ENCODE measurements around the gene PUS1.
"Not testable (repeated sequence)": the region's sequence is repeated elsewhere in the genome, so short reads cannot be mapped to it uniquely, and the experiment has no call there.

The PUS1 gene

DNA sequence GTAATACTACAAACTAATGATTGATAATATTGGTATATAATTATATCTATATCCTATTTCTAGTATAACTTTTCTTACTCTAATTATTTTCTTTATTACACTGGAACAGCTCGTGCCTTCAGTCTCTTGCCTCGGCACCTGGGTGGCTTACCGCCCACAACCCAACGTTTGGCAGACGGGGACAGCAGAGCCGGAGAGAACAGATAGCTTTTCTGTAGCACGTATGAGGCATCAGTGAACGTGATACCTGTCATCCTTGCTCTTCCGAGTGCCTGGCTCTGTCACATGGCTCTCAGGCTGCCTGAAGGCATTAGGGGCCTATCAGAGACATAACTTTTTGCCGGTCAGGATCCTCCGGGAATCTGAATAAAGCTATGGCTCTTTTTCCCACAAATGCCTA lies 5.5 kb downstream of the PUS1 start:
- no peak for DNase-seq (ENCODE audit: low read depth)

DNA sequence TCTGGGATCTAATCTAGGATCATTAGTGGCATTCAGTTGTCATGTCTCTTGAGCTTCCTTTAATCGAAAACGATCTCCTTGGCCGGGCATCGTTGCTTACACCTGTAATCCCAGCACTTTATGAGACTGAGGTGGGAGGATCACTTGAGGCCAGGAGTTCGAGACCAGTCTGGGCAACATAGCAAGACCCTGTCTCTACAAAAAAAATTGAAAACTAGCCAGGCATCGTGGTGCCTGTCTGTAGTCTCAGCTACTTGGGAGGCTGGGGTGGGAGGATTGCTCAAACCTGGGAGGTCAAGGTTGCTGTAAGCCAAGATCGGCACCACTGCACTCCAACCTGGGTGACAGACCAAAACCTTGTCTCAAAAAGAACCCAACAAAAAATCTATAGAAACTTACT lies 9.0 kb downstream of the PUS1 start:
- no peak for DNase-seq (ENCODE audit: low read depth)

DNA sequence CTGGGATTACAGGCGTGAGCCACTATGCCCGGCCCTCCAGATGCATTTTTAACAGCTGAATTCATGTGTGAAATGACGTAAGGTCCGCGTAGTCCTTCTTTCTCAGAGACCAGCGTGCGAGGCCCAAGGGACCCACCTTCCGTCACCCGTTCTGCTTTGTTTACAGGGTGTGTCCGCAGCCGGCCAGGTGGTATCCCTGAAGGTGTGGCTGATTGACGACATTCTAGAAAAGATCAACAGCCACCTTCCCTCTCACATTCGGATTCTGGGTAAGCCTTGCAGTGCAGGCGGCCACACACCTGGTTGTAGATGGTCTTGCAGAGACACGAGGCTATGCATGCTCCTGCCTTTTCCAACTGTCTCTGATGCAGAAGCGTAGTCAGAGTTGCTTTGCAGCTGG lies 9.9 kb downstream of the PUS1 start:
- DNase-seq (ENCODE audit: low read depth), result no peak

DNA sequence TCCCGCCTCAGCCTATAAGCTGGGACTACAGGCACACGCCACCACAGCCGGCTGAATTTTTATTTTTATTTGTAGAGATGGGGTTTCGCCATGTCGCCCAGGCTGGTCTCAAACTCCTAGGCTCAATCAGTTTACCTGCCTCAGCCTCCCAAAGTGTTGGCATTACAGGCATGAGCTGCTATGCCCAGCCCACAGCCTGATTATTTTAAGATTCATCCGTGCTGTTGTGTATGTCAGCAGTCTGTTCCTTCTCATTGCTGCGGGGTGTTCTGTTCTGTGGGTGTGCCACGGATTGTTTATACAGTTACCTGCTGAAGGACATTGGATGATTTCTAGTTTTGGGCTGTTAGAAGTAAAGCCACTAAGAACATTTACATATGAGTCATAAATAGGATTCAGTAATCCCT lies 11.1 kb downstream of the PUS1 start:
- no peak for DNase-seq (ENCODE audit: low read depth)

DNA sequence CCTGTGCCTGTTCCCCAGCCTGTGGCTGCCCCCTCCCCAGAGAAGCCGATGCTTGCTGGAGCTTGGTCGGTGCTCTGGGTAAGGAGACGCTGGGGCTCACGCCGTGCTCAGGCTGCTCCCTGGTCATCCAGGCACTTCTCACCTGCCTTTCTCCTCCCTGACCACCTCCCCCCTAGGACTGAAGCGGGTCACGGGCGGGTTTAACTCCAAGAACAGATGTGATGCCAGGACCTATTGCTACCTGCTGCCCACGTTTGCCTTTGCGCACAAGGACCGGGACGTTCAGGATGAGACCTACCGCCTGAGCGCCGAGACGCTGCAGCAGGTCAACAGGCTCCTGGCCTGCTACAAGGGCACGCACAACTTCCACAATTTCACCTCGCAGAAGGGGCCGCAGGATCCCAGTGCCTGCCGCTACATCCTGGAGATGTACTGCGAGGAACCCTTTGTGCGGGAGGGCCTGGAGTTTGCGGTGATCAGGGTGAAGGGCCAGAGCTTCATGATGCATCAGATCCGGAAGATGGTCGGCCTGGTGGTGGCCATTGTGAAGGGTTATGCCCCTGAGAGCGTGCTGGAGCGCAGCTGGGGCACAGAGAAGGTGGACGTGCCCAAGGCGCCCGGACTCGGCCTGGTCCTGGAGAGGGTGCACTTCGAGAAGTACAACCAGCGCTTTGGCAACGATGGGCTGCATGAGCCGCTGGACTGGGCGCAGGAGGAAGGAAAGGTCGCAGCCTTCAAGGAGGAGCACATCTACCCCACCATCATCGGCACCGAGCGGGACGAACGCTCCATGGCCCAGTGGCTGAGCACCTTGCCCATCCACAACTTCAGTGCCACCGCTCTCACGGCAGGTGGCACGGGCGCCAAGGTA lies 12.3 kb downstream of the PUS1 start:
- DNase-seq (ENCODE audit: low read depth), result no peak

DNA sequence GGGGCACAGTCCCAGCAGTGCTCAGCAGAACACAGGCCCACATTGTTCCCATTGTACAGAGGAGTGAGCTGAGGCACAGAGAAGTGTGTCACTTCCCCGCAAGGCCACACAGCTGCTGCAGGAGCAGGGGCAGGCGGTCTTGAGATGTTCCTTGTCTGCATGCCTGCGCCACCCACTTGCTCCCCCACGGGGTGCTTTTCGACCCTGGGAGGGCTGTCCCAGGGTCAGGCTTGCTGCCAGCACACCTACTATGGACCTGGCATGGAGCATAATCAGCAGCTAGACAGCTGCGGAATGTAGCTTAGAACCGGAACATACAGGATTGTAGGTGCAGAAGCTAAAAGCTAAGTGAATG lies 12.9 kb downstream of the PUS1 start:
- DNase-seq (ENCODE audit: low read depth), result no peak

DNA sequence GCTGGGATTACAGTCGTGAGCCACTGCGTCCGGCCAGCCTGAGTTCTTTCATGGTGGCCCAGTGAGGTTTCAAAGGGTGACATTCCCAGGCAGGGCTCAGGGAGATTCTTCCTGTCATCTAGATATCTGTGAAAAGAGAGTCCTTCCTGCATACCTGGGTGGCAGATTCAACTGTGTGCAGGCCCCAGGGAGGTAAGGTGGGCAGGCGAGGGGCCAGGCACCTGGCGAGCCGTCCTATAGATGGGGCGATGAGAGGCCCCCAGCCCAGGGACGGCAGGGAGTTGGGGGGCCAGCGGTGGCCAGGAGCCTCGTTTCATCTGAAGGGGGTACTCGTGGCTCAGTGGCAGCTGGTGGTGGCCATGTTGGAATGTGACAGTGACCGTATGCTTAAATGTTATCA lies 13.6 kb downstream of the PUS1 start:
- no peak for DNase-seq (ENCODE audit: low read depth)

DNA sequence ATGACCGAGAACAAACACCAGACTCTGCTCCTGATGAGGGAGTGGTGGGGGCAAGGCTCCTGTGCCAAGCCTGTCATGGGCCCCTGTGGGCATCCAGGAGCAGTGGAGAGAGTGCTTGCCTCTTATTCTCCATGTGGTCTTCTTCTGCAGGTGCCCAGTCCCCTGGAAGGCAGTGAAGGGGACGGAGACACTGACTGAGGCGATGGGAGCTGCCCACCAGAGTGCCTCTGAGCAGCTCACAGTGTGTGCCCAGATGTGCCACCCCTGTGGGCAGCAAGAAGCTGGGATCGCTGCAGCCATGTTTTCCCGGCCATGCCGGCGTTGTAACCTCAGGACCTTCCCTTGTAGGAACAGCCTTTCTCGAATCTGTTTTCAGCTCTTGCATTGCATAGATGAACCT lies 14.3 kb downstream of the PUS1 start:
- DNase-seq (ENCODE audit: low read depth), result no peak

DNA sequence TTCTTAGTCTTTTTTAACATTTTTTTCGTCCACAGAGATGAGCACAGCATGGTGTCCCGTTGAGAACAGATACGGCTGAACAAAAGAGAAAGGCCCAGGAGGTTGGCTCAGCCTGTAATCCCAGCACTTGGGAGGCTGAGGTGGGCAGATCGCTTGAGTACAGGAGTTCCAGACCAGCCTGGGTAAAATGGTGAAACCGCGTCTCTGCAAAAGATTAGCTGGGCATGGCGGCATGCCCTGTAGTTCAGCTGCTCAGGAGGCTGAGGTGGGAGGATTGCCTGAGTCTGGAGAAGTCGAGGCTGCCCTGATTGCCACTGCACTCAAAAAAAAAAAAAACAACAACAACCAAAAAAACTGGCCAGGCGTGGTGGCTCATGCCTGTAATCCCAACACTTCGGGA lies 14.8 kb downstream of the PUS1 start:
- no peak for DNase-seq (ENCODE audit: low read depth)

DNA sequence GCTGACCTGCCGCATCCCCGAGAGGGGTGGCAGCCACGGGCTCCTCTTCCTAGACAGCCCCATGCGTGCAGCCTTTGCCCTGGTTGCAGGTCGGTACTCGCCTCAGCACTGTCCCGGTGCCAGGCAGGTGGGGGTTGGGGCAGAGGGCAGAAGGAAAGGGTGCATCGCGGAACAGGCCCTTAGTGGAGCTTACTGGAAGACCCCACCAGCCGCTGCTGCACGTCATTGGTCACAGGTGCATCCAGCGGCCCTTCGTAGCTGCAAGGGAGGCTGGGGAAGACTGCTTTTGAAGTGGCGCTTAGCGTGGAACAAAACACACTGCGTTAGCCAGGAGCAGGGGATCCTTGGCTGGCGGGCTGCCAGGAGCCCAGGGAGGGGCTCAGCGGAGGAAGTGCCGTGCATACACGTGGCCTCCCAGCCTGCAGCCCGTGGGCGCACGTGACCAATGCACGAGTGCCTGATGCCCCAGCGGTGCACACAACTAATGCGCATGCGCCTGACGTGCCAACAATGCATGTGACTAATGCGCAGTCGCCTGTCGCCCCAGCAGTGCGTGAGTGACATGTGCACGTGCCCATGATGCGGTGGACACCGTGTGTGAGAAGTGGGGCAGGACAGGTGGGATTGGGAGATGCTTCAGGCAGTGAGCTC lies 15.7 kb downstream of the PUS1 start:
- no peak for DNase-seq (ENCODE audit: low read depth)

DNA sequence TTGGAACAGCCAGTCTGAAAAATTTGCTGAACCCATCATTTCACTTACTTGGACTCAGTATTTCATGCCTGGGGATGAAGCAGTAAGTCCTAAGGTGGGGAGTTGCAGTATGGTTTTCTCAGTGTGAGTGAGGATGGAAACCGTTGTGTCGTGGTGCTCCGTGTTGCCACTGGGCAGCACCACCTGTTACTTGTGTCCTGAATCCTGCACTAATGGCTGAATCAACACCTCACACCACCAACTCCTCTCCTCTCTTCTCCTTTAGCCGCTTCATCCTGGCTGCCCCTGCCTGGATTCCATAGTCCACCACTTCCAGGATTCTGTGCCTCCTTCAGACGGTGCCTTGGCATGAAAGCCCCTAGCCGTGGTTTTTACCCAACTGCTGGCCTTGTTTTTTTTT lies 17.7 kb downstream of the PUS1 start:
- no peak for DNase-seq (ENCODE audit: low read depth)

DNA sequence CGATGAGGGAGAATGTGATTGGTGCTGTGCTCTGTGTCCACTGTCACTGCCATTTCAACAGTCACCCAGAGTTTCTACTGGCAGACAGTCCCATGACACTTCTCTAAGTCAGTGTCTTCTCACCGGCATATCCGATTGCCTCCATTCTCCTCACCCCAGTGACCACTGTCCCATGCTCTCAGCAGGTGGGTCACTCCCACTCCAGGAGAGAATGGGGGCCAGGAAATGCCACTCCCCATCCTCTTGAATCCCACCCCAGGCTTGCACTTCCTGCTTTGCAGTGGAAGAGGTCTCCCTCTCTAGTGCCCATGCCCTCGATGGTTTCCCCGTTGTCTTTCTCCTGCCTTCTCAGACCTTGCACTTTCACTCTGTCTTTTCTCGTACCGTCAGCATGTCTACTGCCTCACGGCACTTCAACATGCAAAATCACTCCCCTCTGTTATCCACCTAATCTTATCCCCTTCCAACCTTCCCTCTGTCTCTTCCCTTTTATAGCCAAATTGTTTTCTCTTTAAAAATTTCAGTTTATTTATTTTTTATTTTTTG lies 18.5 kb downstream of the PUS1 start:
- DNase-seq (ENCODE audit: low read depth), result no peak

DNA sequence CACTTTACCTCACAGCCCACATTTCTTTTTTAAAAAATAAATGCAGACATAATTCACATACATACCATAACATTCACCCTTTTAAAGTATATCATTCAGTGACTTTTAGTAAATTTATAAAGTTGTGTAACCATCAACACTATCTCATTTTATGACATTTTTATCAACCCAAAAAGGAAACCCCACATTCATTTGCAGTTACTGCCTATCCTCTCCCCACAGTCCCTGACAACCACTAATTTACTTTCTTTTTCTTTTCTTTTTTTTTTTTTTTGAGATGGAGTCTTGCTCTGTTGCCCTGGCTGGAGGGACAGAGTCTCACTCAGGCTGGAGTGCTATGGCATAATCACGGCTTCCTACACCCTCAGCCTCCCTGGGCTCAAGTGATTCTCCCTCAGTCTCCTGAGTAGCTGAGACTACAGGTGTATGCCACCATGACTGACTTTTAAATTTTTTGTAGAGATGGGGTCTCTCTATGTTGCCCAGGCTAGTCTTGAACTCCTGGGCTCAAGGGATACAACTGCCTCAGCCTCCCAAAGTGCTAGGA lies 19.2 kb downstream of the PUS1 start:
- DNase-seq (ENCODE audit: low read depth), result no peak

DNA sequence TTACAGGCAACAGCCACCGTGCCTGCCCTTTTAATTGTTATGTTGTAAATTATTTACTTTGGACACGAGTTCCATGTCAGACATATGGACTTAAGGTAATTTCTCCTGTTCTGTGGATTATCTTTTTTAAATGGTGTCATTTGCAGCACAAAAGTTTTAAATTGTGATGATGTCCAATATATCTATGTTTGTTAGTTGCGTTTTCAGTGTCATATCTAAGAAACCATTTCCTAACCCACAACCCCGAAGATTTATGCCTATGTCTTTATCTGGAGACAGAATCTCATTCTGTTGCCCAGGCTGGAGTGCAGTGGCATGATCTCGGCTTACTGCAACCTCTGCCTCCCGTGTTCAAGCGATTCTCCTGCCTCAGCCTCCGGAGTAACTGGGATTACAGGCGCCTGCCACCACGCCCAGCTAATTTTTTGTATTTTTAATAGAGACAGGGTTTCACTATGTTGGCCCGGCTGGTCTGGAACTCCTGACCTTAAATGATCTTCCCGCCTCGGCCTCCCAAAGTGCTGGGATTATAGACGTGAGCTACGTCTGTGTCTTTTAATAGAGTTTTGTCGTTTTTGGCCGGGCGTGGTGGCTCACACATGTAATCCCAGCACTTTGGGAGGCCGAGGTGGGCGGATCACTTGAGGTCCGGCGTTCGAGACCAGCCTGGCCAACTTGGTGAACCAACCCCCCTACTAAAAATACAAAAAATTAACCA lies 19.8 kb downstream of the PUS1 start:
- not testable (repeated sequence) for DNase-seq (ENCODE audit: low read depth)

DNA sequence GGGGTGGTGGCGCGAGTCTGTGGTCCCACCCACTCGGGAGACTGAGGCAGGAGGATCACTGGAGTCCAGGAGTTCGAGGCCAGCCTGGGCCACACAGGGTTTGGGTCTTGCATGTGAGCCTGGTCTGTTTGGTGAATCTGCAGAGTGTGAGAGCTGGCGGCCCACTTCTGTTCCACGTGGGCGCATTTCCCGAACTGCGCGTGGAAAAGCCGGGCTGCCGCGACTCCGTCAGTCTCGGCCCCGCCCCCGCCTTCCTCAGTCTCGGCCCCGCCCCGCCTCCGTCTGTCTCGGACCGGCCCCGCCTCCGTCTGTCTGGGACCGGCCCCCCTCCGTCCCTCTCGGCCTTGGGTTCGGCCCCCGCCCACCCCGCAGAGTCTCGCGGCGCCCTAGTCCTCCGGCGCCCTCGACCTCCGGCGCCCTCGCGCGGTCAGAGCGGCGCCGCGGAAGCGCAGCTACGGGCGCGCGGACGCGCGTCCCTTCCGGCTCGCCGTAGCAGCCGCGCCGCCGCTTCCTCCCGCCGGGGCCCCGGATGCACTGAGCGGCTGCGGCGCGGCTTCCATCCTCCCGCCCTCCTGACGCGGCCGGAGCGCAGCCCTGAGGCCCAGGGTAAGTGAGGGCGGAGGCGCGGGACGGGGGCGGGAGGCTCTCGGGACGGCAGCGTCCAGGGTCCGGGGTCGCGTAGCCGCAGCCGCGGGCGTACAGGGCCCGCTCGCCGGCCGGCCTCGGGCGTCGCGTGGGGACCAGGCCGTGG lies 20.5 kb downstream of the PUS1 start, which contains the start of gene EP400:
TSS of gene EP400 (plus strand) at position 512 of the 751 bp plus-strand sequence. CDS start 10,678 bp downstream, outside the sequence.
- DNase-seq (ENCODE audit: low read depth), result peak; percentile 55

DNA sequence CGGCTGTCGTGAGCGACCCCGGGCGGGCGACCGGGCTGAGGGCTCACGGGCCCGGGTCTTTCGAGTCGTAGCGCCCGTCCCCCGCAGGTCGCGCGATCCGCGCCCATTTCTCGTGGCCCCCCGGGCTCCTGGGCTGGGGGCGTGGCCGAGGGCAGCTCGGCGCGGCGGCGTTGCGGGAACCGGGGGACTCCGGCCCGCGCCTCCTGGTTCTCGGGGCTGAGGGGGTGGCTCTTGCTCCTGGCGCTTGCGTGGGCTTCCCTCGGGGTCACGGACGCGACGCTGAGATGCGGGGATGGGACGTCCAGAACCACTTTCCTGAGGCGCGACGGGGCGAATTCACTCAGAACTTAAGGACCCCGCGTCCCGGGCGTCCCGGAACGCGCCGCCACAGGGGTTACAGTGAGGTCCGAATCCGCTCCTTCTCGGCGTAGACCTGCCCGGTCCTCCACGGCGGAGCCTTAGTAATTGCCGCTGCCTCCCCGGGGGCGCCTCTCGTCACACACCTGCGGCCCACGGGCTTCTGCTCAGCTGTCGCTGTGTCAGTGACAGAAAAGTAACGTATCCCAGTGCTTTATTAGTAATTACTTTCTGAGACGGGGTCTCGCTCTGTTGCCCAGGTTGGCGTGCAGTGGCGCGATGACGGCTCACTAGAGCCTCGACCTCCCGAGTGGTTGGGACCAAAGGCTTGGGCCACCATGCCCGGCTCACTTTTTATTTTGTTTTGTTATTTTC lies 21.3 kb downstream of the PUS1 start:
- no peak for DNase-seq (ENCODE audit: low read depth)

DNA sequence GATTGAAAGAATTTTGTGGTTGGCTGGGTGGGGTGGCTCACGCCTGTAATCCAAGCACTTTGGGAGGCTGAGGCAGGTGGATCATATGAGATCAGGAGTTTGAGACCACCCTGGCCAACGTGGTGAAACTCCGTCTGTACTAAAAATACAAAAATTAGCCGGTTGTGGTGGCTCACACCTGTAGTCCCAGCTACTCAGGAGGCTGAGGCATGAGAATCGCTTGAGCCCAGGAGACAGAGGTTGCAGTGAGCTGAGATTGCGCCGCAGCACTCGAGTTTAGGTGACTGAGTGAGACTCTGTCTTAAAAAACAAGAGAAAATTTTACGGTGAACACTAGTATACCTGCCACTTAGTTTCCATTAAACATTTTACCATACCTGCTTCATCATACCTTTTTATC lies 24.7 kb downstream of the PUS1 start:
- not testable (repeated sequence) for DNase-seq (ENCODE audit: low read depth)

DNA sequence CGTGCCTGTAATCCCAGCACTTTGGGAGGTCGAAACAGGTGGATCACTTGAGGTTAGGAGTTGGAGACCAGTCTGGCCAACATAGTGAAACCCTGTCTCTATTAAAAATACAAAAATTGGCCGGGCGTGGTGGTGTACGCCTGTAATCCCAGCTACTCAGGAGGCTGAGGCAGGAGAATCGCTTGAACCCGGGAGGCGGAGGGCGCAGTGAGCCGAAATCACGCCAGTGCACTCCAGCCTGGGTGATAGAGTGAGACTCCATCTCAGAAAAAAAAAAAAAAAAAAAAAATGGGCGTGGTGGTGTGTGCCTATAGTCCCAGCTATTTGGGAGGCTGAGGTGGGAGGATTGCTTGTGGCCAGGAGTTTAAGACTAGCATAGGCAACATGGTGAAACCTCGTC lies 25.4 kb downstream of the PUS1 start:
- DNase-seq (ENCODE audit: low read depth), result not testable (repeated sequence)

DNA sequence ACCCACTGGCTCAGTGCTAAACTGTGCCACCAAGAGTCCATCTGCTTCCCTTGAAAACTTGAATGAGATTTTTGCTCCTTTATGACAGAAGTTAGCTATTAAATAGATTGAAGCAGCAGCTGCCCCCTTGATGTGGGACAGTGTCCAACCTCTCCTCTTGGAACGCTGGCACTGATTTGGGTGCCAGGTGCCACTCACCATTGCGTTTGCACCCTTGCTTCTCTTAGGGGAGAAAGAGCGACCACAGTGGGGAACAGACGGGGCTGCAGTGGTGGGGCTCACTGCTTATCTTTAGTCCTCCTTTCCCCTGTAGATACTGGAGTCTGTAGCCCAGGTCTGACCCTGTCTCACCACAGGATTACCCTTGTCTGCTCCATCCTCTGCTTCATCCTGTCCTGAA lies 30.0 kb downstream of the PUS1 start:
- DNase-seq (ENCODE audit: low read depth), result no peak

DNA sequence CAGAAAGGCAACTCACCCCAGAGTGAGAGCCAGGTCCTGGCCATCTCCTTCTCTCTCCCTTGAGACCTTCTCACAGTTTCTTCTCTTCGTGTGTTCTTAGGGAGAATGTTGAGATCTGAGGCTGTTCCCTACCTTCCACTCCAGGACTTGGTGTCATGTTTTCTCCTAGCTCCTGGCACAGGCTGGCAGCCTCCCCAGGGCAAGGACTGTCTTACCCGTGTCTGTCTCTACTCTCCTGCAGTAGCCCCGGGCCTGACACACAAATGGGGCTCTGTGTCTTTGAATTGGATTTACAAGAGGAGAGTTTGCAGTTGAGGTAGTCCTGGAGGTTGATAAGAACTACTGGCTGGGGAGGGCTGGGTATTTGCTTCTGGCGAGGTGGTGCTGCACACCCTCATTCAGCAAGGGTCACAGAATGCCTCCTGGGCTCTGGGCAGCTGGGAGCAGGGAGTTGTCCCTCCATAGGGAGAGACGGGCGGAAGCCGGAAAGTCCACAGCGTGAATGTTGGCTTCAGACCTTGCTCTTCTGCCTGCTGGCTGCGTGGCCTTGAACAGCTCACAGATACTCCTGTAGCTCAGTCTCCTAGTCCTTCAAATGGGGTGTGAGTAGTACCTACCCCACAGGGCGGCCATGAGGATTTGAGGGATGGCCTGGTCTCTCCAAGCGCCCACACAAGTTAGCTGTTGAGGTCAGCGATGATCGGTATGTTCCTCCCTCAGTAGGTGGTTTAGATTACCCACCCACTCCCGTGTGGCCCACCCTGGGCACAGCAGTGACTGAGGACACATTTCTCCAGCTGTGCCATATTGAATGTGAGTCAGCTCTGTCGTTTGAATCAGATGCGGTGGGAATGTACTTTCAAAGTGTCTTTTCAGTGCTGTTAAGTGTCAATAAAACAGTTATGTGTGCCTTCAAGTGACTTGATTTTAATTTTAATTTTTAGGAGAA lies 30.8 kb downstream of the PUS1 start:
- DNase-seq (ENCODE audit: low read depth), result no peak

Data from HS-5 (cell line).